Retinal pigment epithelial cell (primary cell): ENCODE results near the gene GNG13.

Experiments
- DNase-seq: peaks from one replicate; pipeline ENCODE4 v3.0.0-alpha.2; 2010; ENCODE audit warnings: low read depth
- H3K4me3 ChIP-seq: 2 replicates; pipeline ENCODE4 v1.5.1; 2011; ENCODE audit warnings: mild to moderate bottlenecking, low read length, control low read depth, moderate library complexity
- CTCF ChIP-seq: conservative IDR thresholded peaks from 2 replicates; pipeline ENCODE4 v1.5.1; 2011; ENCODE audit warnings: low read depth, low read length, control low read depth, inconsistent platforms

Gene GNG13

GRCh38 chr16:802914-803753 lies 2.6 kb upstream of the GNG13 start:
- DNase-seq = no peak
- H3K4me3 ChIP-seq = no peak overlapping the region
- no peak for TF ChIP-seq CTCF

- DNase-seq = no peak
- H3K4me3 ChIP-seq = no peak overlapping the region
- no peak for TF ChIP-seq CTCF
Measured at GRCh38 chr16:802461-802860, 1.9 kb upstream of the GNG13 start.

GRCh38 chr16:801584-802363 lies 1.2 kb upstream of the GNG13 start:
- TF ChIP-seq CTCF = no peak
- no peak overlapping the region for H3K4me3 ChIP-seq
- no peak for DNase-seq

- DNase-seq = no peak
- no peak overlapping the region for H3K4me3 ChIP-seq
- TF ChIP-seq CTCF = no peak
Measured at GRCh38 chr16:800834-801511, 439 bp upstream of the GNG13 start.

GRCh38 chr16:799111-799947 lies 1.2 kb downstream of the GNG13 start:
- no peak for TF ChIP-seq CTCF
- no peak for DNase-seq
- H3K4me3 ChIP-seq = no peak overlapping the region

- no peak overlapping the region for H3K4me3 ChIP-seq
- no peak for DNase-seq
- no peak for TF ChIP-seq CTCF
Measured at GRCh38 chr16:798666-799065, 1.9 kb downstream of the GNG13 start.
